Central memory CD8-positive, alpha-beta T cell (primary cell): ENCODE results near the gene CREBBP.
A peak's percentile ranks its signal among the peaks of the same experiment; 100 is the strongest.

Source experiments
- ATAC-seq: fragments of 150-1000 bp; cut with Tn5 transposase; replicated peaks from 2 replicates; pipeline ENCODE4 v1.10.0; 2022; ENCODE audit warnings: mild to moderate bottlenecking, moderate FRiP score, moderate number of reproducible peaks; ENCODE audit not compliant: poor library complexity, severe bottlenecking; ENCODE audit errors: extremely low read depth
- DNase-seq, 2 donors: peaks; one replicate each; pipeline ENCODE4 v3.0.0; 2021; ENCODE audit warnings: low spot score in 2 of 2
- H3K27ac Mint-ChIP-seq: one replicate; pipeline ENCODE4 v1.8.0; 2022; ENCODE audit warnings: low read depth, mild to moderate bottlenecking, moderate library complexity, mixed read lengths
- H3K27me3 Mint-ChIP-seq: one replicate; pipeline ENCODE4 v1.8.0; 2022; ENCODE audit warnings: mixed read lengths
- H3K36me3 Mint-ChIP-seq: one replicate; pipeline ENCODE4 v1.8.0; 2022; ENCODE audit warnings: mild to moderate bottlenecking, moderate library complexity, mixed read lengths; ENCODE audit not compliant: insufficient read depth
- H3K4me1 Mint-ChIP-seq: one replicate; pipeline ENCODE4 v1.8.0; 2022; ENCODE audit warnings: mixed read lengths
- H3K4me3 Mint-ChIP-seq: one replicate; pipeline ENCODE4 v1.8.0; 2022; ENCODE audit warnings: mild to moderate bottlenecking, moderate library complexity, mixed read lengths
- H3K9me3 Mint-ChIP-seq: one replicate; pipeline ENCODE4 v1.8.0; 2022; ENCODE audit warnings: mixed read lengths

CREBBP gene

DNA sequence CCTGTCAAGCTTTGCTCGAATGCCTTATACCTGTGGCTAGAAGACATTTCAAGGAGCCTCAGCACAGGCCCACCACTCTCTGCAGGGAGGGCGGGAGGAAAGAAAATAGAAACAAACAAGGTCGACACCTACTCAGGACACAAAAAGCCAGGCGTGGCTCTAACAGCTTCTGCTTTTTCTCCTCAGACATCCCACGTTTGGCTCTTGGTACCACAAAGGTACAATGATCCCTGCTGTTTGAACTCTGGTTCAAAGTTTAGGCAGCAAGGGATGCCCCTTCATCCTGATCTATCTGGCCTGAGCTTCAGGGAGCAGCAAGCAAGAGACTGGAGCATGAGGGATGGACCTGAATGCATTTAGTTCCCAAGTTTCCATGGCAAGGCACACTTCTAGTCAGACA, 57.1 kb downstream of the CREBBP start:
- Mint-ChIP-seq H3K27me3 (no peaks in the 10 kb centered on the region), H3K4me1 (peaks cover 77% of the 10 kb centered on the region), H3K9me3 (no peaks in the 10 kb centered on the region), H3K4me3 (peak overlapping the region; percentile 40), H3K27ac (no peak overlapping the region), H3K36me3 (peaks cover 8% of the 10 kb centered on the region)
- DNase-seq (no peak), ATAC-seq (no peak)

GRCh38 chr16:3822366-3823045, 58.0 kb downstream of the CREBBP start:
- peaks cover 10% of the 10 kb centered on the region for H3K36me3 Mint-ChIP-seq
- no peaks in the 10 kb centered on the region for H3K27me3 Mint-ChIP-seq
- H3K4me3 Mint-ChIP-seq = peak overlapping the region; percentile 51
- H3K9me3 Mint-ChIP-seq = no peaks in the 10 kb centered on the region
- H3K4me1 Mint-ChIP-seq = peaks cover 87% of the 10 kb centered on the region
- ATAC-seq (no peak), DNase-seq (no peak)
- no peak overlapping the region for H3K27ac Mint-ChIP-seq

DNA sequence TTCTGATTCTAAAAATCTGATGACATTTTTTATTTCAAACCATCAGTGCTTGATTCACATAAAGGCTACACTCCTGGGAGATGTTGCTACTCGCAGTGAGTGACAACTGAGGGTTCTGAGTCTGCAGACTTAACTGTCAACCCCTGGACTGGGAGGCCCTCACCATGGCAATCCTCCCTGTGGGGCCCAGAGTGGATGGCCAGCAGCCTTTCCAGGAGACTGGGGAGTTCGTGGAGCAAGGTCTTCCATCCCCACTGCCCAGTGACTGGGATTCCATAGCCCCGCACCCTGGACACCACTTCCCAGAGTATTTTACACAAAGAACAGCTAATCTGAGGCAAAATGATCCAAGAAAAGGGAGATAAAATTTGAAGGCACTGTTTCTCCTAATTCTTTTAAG, 59.3 kb downstream of the CREBBP start:
- no peaks in the 10 kb centered on the region for H3K27me3 Mint-ChIP-seq
- H3K9me3 Mint-ChIP-seq = no peaks in the 10 kb centered on the region
- no peak overlapping the region for H3K4me3 Mint-ChIP-seq
- ATAC-seq (no peak), DNase-seq (no peak)
- H3K36me3 Mint-ChIP-seq = peaks cover 10% of the 10 kb centered on the region
- no peak overlapping the region for H3K27ac Mint-ChIP-seq
- H3K4me1 Mint-ChIP-seq = peaks cover 92% of the 10 kb centered on the region

DNA sequence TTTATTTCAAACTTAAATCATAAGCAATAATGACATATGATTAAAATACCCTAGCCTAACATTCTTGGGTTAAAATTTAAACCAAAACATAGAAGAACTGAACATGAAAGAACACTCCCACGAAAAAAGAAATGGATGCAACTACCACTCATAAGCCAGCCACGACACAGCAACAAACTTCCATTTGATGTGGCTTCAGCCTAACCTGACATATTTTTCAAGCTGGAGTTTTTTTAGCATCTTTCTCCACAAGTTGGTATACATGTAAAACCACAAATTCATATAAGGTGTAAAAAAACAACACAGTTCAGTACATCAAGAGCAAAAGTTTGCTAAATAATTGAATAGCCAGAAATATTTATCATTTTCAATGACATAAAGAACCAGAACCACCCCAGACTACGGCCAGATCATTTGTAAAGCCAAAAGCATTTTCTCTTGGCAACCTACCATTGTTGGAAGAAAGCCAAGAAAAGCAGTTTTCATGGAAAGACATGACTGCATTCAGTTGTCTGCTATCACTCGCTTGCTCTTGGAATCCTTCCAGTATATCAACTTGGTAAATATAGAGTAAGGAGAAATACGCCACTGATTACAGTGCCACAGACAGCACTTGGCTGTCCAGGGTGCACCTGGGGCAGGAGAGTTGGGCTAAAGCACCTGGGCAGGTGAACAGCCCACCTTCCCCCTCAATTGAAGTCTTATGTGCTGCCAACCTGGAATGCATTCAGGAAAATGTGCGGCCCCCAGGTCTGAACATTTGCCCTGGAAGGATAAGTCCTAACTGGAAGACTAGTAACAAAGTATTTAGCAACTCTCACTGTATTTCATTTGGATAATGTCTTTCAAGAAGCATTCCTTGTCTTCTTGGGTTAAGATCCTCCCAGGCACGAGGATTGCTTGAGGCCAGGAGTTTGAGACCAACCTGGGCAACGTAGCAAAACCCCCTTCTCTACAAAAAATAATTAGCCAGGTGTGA, 60.5 kb downstream of the CREBBP start:
- peak in 1 of 2 donors; percentile 30 for DNase-seq
- no peaks in the 10 kb centered on the region for H3K9me3 Mint-ChIP-seq
- H3K27me3 Mint-ChIP-seq = no peaks in the 10 kb centered on the region
- H3K27ac Mint-ChIP-seq = peak overlapping the region; percentile 36
- peaks cover 84% of the 10 kb centered on the region for H3K4me1 Mint-ChIP-seq
- peak; percentile 82 for ATAC-seq
- peaks cover 6% of the 10 kb centered on the region for H3K36me3 Mint-ChIP-seq
- H3K4me3 Mint-ChIP-seq = peak overlapping the region; percentile 56

DNA sequence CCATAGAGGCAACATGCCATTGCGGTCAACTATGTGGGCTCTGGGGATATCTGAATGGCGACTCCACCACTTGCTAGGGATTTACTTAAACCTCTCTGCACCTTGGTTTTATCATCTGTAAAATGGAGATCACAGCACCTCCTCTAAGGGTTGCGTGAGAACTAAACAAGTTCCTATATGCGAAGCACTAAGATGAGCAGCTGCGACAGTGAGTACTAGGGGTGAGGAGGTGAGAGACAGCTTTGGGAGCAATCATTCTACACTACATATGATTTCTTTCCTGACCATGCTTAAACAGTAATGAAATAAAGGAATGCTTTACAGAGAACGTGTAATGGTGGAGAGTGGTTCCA, 61.4 kb downstream of the CREBBP start:
- DNase-seq (no peak), ATAC-seq (peak; percentile 81)
- H3K4me3 Mint-ChIP-seq = peak overlapping the region; percentile 56
- H3K36me3 Mint-ChIP-seq = peaks cover 8% of the 10 kb centered on the region
- H3K27ac Mint-ChIP-seq = peak overlapping the region; percentile 36
- peaks cover 77% of the 10 kb centered on the region for H3K4me1 Mint-ChIP-seq
- no peaks in the 10 kb centered on the region for H3K27me3 Mint-ChIP-seq
- no peaks in the 10 kb centered on the region for H3K9me3 Mint-ChIP-seq

DNA sequence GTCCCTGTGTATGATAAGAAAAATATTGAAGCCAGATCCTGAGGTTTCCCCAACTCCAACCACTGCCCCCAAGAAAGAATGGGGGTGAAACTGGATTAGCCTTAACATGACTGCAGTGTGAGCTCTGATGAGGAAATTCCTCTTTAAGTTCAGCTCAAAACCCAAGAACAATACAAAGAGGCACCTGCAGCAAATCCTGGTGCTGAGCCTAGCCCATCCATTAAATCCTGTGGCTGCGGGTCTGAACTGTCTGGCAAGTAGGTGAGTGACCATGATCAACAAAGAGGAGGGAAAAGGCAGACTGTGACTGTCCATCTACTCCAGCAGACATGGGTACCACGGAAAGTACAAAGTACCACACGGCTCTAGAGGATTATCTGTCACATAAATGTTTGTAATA, 64.2 kb downstream of the CREBBP start:
- H3K4me3 Mint-ChIP-seq = peak overlapping the region; percentile 54
- peaks cover 8% of the 10 kb centered on the region for H3K36me3 Mint-ChIP-seq
- peaks cover 76% of the 10 kb centered on the region for H3K4me1 Mint-ChIP-seq
- no peak for ATAC-seq
- peak overlapping the region; percentile 46 for H3K27ac Mint-ChIP-seq
- H3K27me3 Mint-ChIP-seq = no peaks in the 10 kb centered on the region
- H3K9me3 Mint-ChIP-seq = no peaks in the 10 kb centered on the region
- DNase-seq = no peak

- Mint-ChIP-seq H3K36me3 (peaks cover 12% of the 10 kb centered on the region), H3K4me3 (no peak overlapping the region), H3K27me3 (no peaks in the 10 kb centered on the region), H3K4me1 (peaks cover 81% of the 10 kb centered on the region), H3K27ac (no peak overlapping the region), H3K9me3 (no peaks in the 10 kb centered on the region)
- DNase-seq = no peak
- ATAC-seq = no peak
Observed at GRCh38 chr16:3814755-3815154, 65.8 kb downstream of the CREBBP start.

DNA sequence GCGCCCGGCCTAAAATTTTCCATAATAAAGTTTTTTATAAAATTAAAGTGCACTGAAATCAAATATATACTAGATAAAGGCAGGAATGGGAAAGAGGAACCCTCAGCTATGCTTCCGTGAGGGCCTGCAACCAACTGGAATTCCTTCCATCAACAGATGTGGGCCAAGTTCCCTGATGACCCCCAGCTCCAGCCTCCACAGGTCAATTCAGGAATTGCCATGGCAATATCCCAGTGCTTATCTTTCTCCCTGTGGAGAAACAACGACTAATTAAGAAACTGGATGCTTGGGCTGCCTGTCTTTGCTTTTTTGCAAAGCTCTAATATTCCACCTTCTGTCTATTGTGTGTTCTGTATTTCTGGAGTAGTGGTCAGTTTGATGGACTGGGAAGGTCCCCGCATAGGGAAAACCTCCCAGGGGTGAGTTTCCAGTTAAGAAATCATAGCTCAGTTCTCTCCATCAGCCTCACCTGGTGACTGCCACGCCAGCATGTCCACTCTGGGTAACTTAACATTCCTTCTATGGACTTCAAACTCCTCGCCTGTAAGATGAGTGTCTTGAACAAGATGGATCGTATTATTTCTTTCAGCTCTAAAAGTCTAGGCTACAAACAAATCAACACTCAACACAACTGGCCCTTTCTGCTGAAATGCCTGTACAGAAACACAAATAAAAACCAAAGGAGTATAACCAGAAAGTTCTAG, 67.9 kb downstream of the CREBBP start:
- Mint-ChIP-seq H3K4me1 (peaks cover 79% of the 10 kb centered on the region), H3K9me3 (no peaks in the 10 kb centered on the region), H3K4me3 (no peak overlapping the region), H3K36me3 (peaks cover 13% of the 10 kb centered on the region), H3K27ac (no peak overlapping the region), H3K27me3 (no peaks in the 10 kb centered on the region)
- DNase-seq = no peak
- ATAC-seq = no peak

GRCh38 chr16:3810818-3811217, 69.7 kb downstream of the CREBBP start:
- H3K4me1 Mint-ChIP-seq = peaks cover 79% of the 10 kb centered on the region
- H3K36me3 Mint-ChIP-seq = peaks cover 21% of the 10 kb centered on the region

GRCh38 chr16:3810198-3810664, 70.3 kb downstream of the CREBBP start:
- DNase-seq (no peak), ATAC-seq (no peak)
- peak overlapping the region; percentile 15 for H3K4me3 Mint-ChIP-seq
- H3K36me3 Mint-ChIP-seq = peaks cover 21% of the 10 kb centered on the region
- H3K27me3 Mint-ChIP-seq = no peaks in the 10 kb centered on the region
- no peaks in the 10 kb centered on the region for H3K9me3 Mint-ChIP-seq
- peaks cover 85% of the 10 kb centered on the region for H3K4me1 Mint-ChIP-seq
- peak overlapping the region; percentile 56 for H3K27ac Mint-ChIP-seq

More at GRCh38 chr16:3810818-3811217, 69.7 kb downstream of the CREBBP start:
- ATAC-seq (no peak), DNase-seq (no peak)
- Mint-ChIP-seq H3K9me3 (no peaks in the 10 kb centered on the region), H3K27ac (peak overlapping the region; percentile 56), H3K27me3 (no peaks in the 10 kb centered on the region), H3K4me3 (peak overlapping the region; percentile 15)

DNA sequence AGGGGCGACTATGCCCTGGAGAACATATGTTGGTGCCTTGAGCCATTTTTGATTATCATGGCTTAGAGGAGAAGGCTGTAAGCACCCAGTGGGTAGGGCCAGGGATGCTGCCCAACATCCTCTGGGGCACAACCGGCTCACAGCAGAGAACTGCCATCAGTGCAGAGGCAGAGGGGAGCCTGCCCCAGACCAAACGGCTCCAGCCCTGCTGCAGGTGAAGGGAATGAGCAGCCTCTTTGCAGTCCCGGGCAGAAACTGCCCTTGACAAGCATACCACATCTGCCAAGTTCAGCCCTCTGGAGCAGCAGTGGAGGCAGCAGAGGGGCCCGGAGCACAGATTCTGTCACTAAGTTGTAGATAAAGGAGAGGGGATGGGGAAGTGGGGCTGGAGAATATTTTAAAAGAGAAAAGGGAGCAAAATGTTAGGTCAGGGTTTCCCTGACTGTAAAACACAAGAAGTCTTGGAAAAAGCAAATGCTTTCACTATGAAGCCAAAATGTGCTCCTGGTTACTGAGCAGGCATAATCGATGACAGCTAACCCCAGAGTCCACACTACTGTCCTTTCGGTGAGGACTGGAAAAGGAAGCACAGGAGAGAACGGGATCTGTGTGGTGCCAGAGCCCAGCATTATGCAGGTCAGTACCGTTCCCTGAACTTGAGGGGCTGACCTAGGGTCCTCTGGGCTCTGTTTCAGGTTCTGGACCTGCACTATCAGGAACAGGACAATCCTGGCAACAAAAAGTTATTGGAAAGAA, 72.0 kb downstream of the CREBBP start:
- DNase-seq (no peak), ATAC-seq (no peak)
- Mint-ChIP-seq H3K36me3 (peaks cover 21% of the 10 kb centered on the region), H3K27me3 (no peaks in the 10 kb centered on the region), H3K27ac (peak overlapping the region; percentile 65), H3K9me3 (no peaks in the 10 kb centered on the region), H3K4me3 (peak overlapping the region; percentile 52), H3K4me1 (peaks cover 92% of the 10 kb centered on the region)
